Stimulated activated CD8-positive, alpha-beta memory T cell treated with anti-CD3 and anti-CD28 coated beads, Interleukin-12 subunit alpha, Interleukin-12 subunit beta, amount 100 ng/mL, for 1 hour (primary cell): Measurements from ENCODE around the gene VDAC1.

Source experiments
- DNase-seq: peaks from one replicate; pipeline ENCODE4 v3.0.0-alpha.2; 2020; ENCODE audit warnings: low read depth

Gene VDAC1

GRCh38 chr5:134024811-134025210, 20.0 kb upstream of the VDAC1 start:
- no peak for DNase-seq

- no peak for DNase-seq
Observed at GRCh38 chr5:134022333-134022732, 17.6 kb upstream of the VDAC1 start.

GRCh38 chr5:134020188-134020587, 15.4 kb upstream of the VDAC1 start:
- DNase-seq, result no peak

GRCh38 chr5:134019636-134020035, 14.9 kb upstream of the VDAC1 start:
- DNase-seq, result no peak

GRCh38 chr5:134018986-134019316, 14.2 kb upstream of the VDAC1 start:
- no peak for DNase-seq

GRCh38 chr5:134018154-134018985, 13.6 kb upstream of the VDAC1 start:
- no peak for DNase-seq

GRCh38 chr5:134008266-134008749, 3.5 kb upstream of the VDAC1 start:
- DNase-seq, result no peak

- no peak for DNase-seq
Observed at GRCh38 chr5:134007581-134008265, 2.9 kb upstream of the VDAC1 start.

GRCh38 chr5:134006115-134006514, 1.3 kb upstream of the VDAC1 start:
- no peak for DNase-seq

- DNase-seq, result no peak
Observed at GRCh38 chr5:134005417-134006061, 764 bp upstream of the VDAC1 start.

GRCh38 chr5:134003817-134004625, 754 bp downstream of the VDAC1 start:
- peak; percentile 12 for DNase-seq

- no peak for DNase-seq
Observed at GRCh38 chr5:134003064-134003816, 1.5 kb downstream of the VDAC1 start.

- no peak for DNase-seq
Observed at GRCh38 chr5:134001938-134002731, 2.6 kb downstream of the VDAC1 start.

GRCh38 chr5:134000696-134001453, 3.9 kb downstream of the VDAC1 start:
- no peak for DNase-seq

GRCh38 chr5:134000091-134000511, 4.7 kb downstream of the VDAC1 start:
- no peak for DNase-seq

- no peak for DNase-seq
Observed at GRCh38 chr5:133998807-133999206, 6.0 kb downstream of the VDAC1 start.

GRCh38 chr5:133998042-133998441, 6.7 kb downstream of the VDAC1 start:
- no peak for DNase-seq

GRCh38 chr5:133996683-133997252, 8.0 kb downstream of the VDAC1 start:
- no peak for DNase-seq

- no peak for DNase-seq
Observed at GRCh38 chr5:133995883-133996563, 8.8 kb downstream of the VDAC1 start.
